Rectal smooth muscle tissue (tissue), 1 donor: ENCODE results near the gene SYT1.
A peak's percentile ranks its signal among the peaks of the same experiment; 100 is the strongest.

Experiments
- H3K27ac ChIP-seq: one replicate; pipeline ENCODE4 v1.7.0; 2013; ENCODE audit warnings: low read depth, low read length, inconsistent platforms
- H3K27me3 ChIP-seq: one replicate; pipeline ENCODE4 v1.7.0; 2013; ENCODE audit warnings: low read length; ENCODE audit not compliant: control insufficient read depth, insufficient read depth
- H3K36me3 ChIP-seq: one replicate; pipeline ENCODE4 v1.7.0; 2013; ENCODE audit warnings: low read length; ENCODE audit not compliant: control insufficient read depth, insufficient read depth
- H3K4me1 ChIP-seq: one replicate; pipeline ENCODE4 v1.7.0; 2013; ENCODE audit warnings: low read length; ENCODE audit not compliant: control insufficient read depth, insufficient read depth
- H3K4me3 ChIP-seq: one replicate; pipeline ENCODE4 v1.7.0; 2013; ENCODE audit warnings: low read length
- H3K9ac ChIP-seq: one replicate; pipeline ENCODE4 v1.7.0; 2013; ENCODE audit warnings: low read length

Gene SYT1

GRCh38 chr12:79388011-79388410 lies 523.4 kb downstream of the SYT1 start:
- H3K4me1 ChIP-seq: no peaks in the 10 kb centered on the region
- no peaks in the 10 kb centered on the region for H3K36me3 ChIP-seq
- no peak overlapping the region for H3K9ac ChIP-seq
- no peaks in the 10 kb centered on the region for H3K27me3 ChIP-seq
- H3K27ac ChIP-seq: no peak overlapping the region
- H3K4me3 ChIP-seq: no peak overlapping the region

GRCh38 chr12:79393842-79394241 lies 529.3 kb downstream of the SYT1 start:
- H3K27me3 ChIP-seq: no peaks in the 10 kb centered on the region
- H3K9ac ChIP-seq: no peak overlapping the region
- H3K4me3 ChIP-seq: no peak overlapping the region
- H3K4me1 ChIP-seq: no peaks in the 10 kb centered on the region
- no peak overlapping the region for H3K27ac ChIP-seq
- H3K36me3 ChIP-seq: no peaks in the 10 kb centered on the region

- Histone ChIP-seq H3K27me3 (no peaks in the 10 kb centered on the region), H3K4me3 (no peak overlapping the region), H3K36me3 (no peaks in the 10 kb centered on the region), H3K9ac (no peak overlapping the region), H3K4me1 (no peaks in the 10 kb centered on the region), H3K27ac (no peak overlapping the region)
Measured at GRCh38 chr12:79397609-79398008, 533.0 kb downstream of the SYT1 start.

GRCh38 chr12:79400481-79400880 lies 535.9 kb downstream of the SYT1 start:
- H3K27me3 ChIP-seq: no peaks in the 10 kb centered on the region
- H3K27ac ChIP-seq: no peak overlapping the region
- H3K36me3 ChIP-seq: no peaks in the 10 kb centered on the region
- no peaks in the 10 kb centered on the region for H3K4me1 ChIP-seq
- H3K9ac ChIP-seq: no peak overlapping the region
- H3K4me3 ChIP-seq: no peak overlapping the region

- no peaks in the 10 kb centered on the region for H3K27me3 ChIP-seq
- H3K27ac ChIP-seq: no peak overlapping the region
- H3K36me3 ChIP-seq: no peaks in the 10 kb centered on the region
- H3K4me3 ChIP-seq: no peak overlapping the region
- no peaks in the 10 kb centered on the region for H3K4me1 ChIP-seq
- H3K9ac ChIP-seq: no peak overlapping the region
Measured at GRCh38 chr12:79402606-79403005, 538.0 kb downstream of the SYT1 start.

- Histone ChIP-seq H3K9ac (no peak overlapping the region), H3K27ac (no peak overlapping the region), H3K36me3 (no peaks in the 10 kb centered on the region), H3K4me1 (peaks cover 18% of the 10 kb centered on the region), H3K4me3 (no peak overlapping the region), H3K27me3 (no peaks in the 10 kb centered on the region)
Measured at GRCh38 chr12:79406993-79407392, 542.4 kb downstream of the SYT1 start.

- Histone ChIP-seq H3K4me3 (no peak overlapping the region), H3K9ac (no peak overlapping the region), H3K4me1 (peaks cover 18% of the 10 kb centered on the region), H3K27ac (peak overlapping the region; percentile 7), H3K36me3 (no peaks in the 10 kb centered on the region), H3K27me3 (no peaks in the 10 kb centered on the region)
Measured at GRCh38 chr12:79407671-79408622, 543.4 kb downstream of the SYT1 start.

- Histone ChIP-seq H3K4me1 (peaks cover 18% of the 10 kb centered on the region), H3K27me3 (no peaks in the 10 kb centered on the region), H3K4me3 (no peak overlapping the region), H3K9ac (no peak overlapping the region), H3K36me3 (no peaks in the 10 kb centered on the region), H3K27ac (no peak overlapping the region)
Measured at GRCh38 chr12:79408689-79409088, 544.1 kb downstream of the SYT1 start.

- Histone ChIP-seq H3K4me1 (peaks cover 18% of the 10 kb centered on the region), H3K9ac (no peak overlapping the region), H3K27ac (peak overlapping the region; percentile 49), H3K36me3 (no peaks in the 10 kb centered on the region), H3K4me3 (peak overlapping the region; percentile 25), H3K27me3 (no peaks in the 10 kb centered on the region)
Measured at GRCh38 chr12:79409562-79409961, 545.0 kb downstream of the SYT1 start.

- Histone ChIP-seq H3K36me3 (no peaks in the 10 kb centered on the region), H3K4me1 (peaks cover 18% of the 10 kb centered on the region), H3K4me3 (no peak overlapping the region), H3K27me3 (no peaks in the 10 kb centered on the region), H3K9ac (no peak overlapping the region), H3K27ac (no peak overlapping the region)
Measured at GRCh38 chr12:79411791-79412190, 547.2 kb downstream of the SYT1 start.

GRCh38 chr12:79413796-79414195 lies 549.2 kb downstream of the SYT1 start:
- no peak overlapping the region for H3K27ac ChIP-seq
- no peaks in the 10 kb centered on the region for H3K36me3 ChIP-seq

GRCh38 chr12:79414252-79414651 lies 549.7 kb downstream of the SYT1 start:
- no peaks in the 10 kb centered on the region for H3K27me3 ChIP-seq
- H3K27ac ChIP-seq: no peak overlapping the region

More at GRCh38 chr12:79413796-79414195, 549.2 kb downstream of the SYT1 start:
- no peaks in the 10 kb centered on the region for H3K27me3 ChIP-seq
- H3K9ac ChIP-seq: no peak overlapping the region
- no peak overlapping the region for H3K4me3 ChIP-seq
- peaks cover 11% of the 10 kb centered on the region for H3K4me1 ChIP-seq

GRCh38 chr12:79415321-79415720 lies 550.7 kb downstream of the SYT1 start:
- no peak overlapping the region for H3K27ac ChIP-seq
- no peaks in the 10 kb centered on the region for H3K27me3 ChIP-seq
- H3K4me3 ChIP-seq: no peak overlapping the region
- H3K4me1 ChIP-seq: no peaks in the 10 kb centered on the region
- no peaks in the 10 kb centered on the region for H3K36me3 ChIP-seq
- H3K9ac ChIP-seq: no peak overlapping the region

More at GRCh38 chr12:79414252-79414651, 549.7 kb downstream of the SYT1 start:
- Histone ChIP-seq H3K36me3 (no peaks in the 10 kb centered on the region), H3K4me1 (peaks cover 9% of the 10 kb centered on the region), H3K9ac (no peak overlapping the region), H3K4me3 (no peak overlapping the region)
